Sigmoid colon (tissue), 7 donors: Measurements from ENCODE around the gene PPP1R26. TPM values are rescaled to one million over a fixed set of nuclear protein-coding genes. Genes with fewer than 3 reads are reported as not detected.
"Not testable (repeated sequence)": the region's sequence is repeated elsewhere in the genome, so short reads cannot be mapped to it uniquely, and the experiment has no call there.

Experiments
- DNase-seq: peaks from one replicate; pipeline ENCODE4 v3.0.0-alpha.2; 2019
- H3K27ac ChIP-seq, 4 donors: fragments of 200-600 bp; sonication (generic); one replicate each; pipeline ENCODE4 v1.5.1; 2016 to 2019; ENCODE audit warnings: mild to moderate bottlenecking in 1 of 4
- H3K27me3 ChIP-seq, 3 donors: fragments of 200-600 bp; sonication (generic); one replicate each; pipeline ENCODE4 v1.5.1; 2019; ENCODE audit warnings: mild to moderate bottlenecking in 1 of 3
- H3K36me3 ChIP-seq, 4 donors: fragments of 200-600 bp; sonication (generic); one replicate each; pipeline ENCODE4 v1.5.1; 2016 to 2019
- H3K4me1 ChIP-seq, 4 donors: fragments of 200-600 bp; sonication (generic); one replicate each; pipeline ENCODE4 v1.5.1; 2017 to 2019
- H3K4me3 ChIP-seq, 4 donors: fragments of 200-600 bp; sonication (generic); one replicate each; pipeline ENCODE4 v1.5.1; 2017 to 2019; ENCODE audit warnings: mild to moderate bottlenecking in 2 of 4, moderate library complexity in 1 of 4
- H3K9me3 ChIP-seq, 4 donors: fragments of 200-600 bp in 3 of 4; sonication (generic) in 3 of 4; one replicate each; pipeline versions ENCODE4 v1.5.1 to v1.6.1; 2013 to 2019
- EP300 ChIP-seq, 4 donors: sonication (generic); formaldehyde crosslinking; IDR thresholded peaks; one replicate each; pipeline ENCODE4 v1.6.1; 2017; ENCODE audit warnings: antibody characterized with exemption in 4 of 4
- POLR2A ChIP-seq, 2 donors: fragments of 450-650 bp; IDR thresholded peaks; one replicate each; pipeline ENCODE4 v1.6.1; 2016; ENCODE audit warnings: antibody characterized with exemption in 2 of 2, mild to moderate bottlenecking in 2 of 2, moderate library complexity in 2 of 2
- POLR2AphosphoS5 ChIP-seq, 4 donors: sonication (generic); formaldehyde crosslinking; IDR thresholded peaks; one replicate each; pipeline ENCODE4 v1.6.1; 2017; ENCODE audit warnings: antibody characterized with exemption in 4 of 4
- WGBS, 2 donors: extraction: QIAGEN DNeasy Blood & Tissue Kit; methylation state at CpG; one replicate each; pipeline ENCODE4 v1.1.7; 2013; 5-methylcytosine and 5-hydroxymethylcytosine counted together
- intact Hi-C: fragments of 100-400 bp; cut with DNase I; formaldehyde crosslinking; loops from one replicate; pipeline ENCODE4 v1.15.1; 2023
- polyA plus RNA-seq, 3 donors: library from polyadenylated mRNA; stranded (reverse); fragments of 200-250 nt; gene quantifications; one replicate each; pipeline ENCODE4 v1.2.3, GENCODE V29; 2013
- total RNA-seq, 4 donors: library from RNA; depleted of rRNA; stranded (reverse); fragments of >200 nt; gene quantifications; one replicate each; pipeline ENCODE4 v1.1.0, GENCODE V29; 2016
- TF ChIP-seq, protein P1 (sequence below), 4 experiments: fragments of 450-650 bp in 3 of 4; fragments of 200-600 bp in 1 of 4; IDR thresholded peaks; one replicate each; pipeline ENCODE4 v1.5.1; 2016 to 2019; ENCODE audit warnings: antibody characterized with exemption in 4 of 4, mild to moderate bottlenecking in 3 of 4, moderate library complexity in 2 of 4
- donor health status: healthy with polysubstance abuse.
- donor health status: Bipolar disorder and iron deficiency.
- donor health status: healthy.

The PPP1R26 gene
- total and polyA plus RNA-seq, 7 donors = 4.8 to 12.7 (median 9.5) TPM

DNA sequence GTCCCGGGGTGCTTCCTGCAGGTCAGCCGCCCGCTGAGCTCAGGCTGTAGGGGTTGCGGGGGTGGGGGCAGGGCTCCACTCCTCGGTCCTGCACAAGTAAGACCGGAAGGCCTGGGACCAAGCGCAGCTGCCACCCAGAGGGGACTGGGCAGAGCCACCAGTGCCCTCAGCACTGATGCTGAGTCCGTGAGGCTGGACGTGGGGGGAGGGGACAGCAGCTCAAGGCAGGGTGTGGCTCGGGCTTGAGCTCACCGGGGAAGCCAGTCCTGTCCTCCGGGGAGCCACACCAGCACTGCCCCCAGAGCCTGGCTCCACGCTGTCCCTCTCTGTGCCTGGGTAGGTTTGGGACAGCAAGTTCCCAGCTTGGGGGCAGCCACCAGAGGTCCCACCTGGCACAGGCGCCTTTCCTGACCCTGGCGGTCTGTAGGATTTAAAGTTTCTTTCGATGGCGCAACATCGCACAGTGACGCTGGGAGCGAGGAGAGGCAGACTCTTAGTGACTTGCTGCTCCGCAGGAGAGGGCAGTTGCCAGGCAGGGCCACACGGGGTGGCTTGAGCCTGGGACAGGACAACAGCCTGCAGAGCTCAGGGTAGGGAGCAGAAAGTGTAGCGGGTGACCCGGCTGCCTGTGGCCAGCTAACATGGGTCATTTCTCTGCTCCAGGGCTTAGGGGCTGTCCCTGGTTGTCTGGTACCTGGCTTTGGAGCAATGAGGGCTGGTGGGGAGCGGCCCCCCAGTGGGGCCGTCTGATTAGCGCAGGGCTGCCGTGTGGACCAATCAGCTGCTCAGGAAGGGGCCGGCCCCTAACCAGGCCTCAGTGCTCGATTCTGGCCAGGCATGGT lies 47.4 kb downstream of the PPP1R26 start:
- Histone ChIP-seq H3K9me3 (no peaks in the 10 kb centered on the region), H3K27ac (no peak overlapping the region), H3K27me3 (peaks cover 5 to 72% (median 23%) of the 10 kb centered on the region in 3 donors), H3K4me1 (no peaks in the 10 kb centered on the region), H3K36me3 (no peaks in the 10 kb centered on the region), H3K4me3 (no peak overlapping the region)
- intact Hi-C loops = no loop called here
- TF ChIP-seq, protein P1, sequence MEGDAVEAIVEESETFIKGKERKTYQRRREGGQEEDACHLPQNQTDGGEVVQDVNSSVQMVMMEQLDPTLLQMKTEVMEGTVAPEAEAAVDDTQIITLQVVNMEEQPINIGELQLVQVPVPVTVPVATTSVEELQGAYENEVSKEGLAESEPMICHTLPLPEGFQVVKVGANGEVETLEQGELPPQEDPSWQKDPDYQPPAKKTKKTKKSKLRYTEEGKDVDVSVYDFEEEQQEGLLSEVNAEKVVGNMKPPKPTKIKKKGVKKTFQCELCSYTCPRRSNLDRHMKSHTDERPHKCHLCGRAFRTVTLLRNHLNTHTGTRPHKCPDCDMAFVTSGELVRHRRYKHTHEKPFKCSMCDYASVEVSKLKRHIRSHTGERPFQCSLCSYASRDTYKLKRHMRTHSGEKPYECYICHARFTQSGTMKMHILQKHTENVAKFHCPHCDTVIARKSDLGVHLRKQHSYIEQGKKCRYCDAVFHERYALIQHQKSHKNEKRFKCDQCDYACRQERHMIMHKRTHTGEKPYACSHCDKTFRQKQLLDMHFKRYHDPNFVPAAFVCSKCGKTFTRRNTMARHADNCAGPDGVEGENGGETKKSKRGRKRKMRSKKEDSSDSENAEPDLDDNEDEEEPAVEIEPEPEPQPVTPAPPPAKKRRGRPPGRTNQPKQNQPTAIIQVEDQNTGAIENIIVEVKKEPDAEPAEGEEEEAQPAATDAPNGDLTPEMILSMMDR (IDR thresholded peaks at IDR 0.05) = no peak
- TF ChIP-seq EP300 (IDR thresholded peaks at IDR 0.05) (no peak), POLR2A (IDR thresholded peaks at IDR 0.05) (no peak), POLR2AphosphoS5 (IDR thresholded peaks at IDR 0.05) (no peak)
- WGBS, 2 donors = 61 to 71% methylated on average over 30 of the region's 30 CpGs
- DNase-seq = peak; percentile 53

DNA sequence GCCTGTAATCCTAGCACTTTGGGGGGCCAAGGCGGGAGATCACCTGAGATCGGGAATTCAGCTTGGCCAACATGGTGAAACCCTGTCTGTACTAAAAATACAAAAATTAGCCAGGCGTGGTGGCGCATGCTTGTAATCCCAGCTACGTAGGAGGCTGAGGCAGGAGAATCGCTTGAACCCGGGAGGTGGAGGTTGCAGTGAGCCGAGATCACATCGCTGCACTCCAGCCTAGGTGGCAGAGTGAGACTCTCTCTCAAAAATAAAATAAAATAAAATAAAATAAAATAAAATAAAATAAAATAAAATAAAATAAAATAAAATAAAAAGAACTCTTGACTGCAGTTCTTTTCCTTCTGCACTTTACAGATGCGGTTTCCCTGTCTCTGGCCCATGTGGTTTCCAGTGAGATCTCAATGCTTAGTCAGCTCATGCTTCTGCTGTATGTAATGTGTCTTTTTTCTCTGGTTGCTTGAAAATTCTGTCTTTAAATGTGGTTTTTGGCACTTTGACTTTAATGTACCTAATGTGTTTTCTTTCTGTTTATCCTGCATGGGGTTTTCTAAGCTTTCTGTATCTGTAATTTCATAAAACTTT lies 49.4 kb downstream of the PPP1R26 start:
- intact Hi-C loops, H3K36me3 ChIP-seq, H3K9me3 ChIP-seq, H3K27ac ChIP-seq, H3K4me1 ChIP-seq, H3K4me3 ChIP-seq: not testable (repeated sequence)
- peak; percentile 2 for DNase-seq
- peaks cover 5 to 53% (median 8%) of the 10 kb centered on the region in 3 donors for H3K27me3 ChIP-seq
- 94 to 96% methylated on average over 10 of the region's 10 CpGs for WGBS, 2 donors

DNA sequence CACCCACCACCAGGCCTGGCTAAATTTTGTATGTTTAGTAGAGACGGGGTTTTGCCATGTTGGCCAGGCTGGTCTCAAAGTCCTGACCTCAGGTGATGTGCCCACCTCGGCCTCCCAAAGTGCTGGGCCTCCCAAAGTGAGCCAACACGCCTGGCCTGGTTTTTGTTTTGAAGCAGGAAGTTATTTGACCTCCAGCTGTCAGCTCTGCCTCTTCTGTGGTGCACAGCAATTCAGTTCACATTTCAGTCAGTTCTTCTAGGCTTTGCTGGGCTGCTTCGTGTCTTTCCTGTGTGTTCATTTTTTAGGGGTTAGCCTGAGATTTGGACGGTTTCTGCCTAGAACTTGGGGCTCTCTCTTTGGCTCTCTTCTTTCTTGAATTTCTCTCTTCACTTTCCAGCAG lies 50.6 kb downstream of the PPP1R26 start:
- intact Hi-C loops = no loop called here

DNA sequence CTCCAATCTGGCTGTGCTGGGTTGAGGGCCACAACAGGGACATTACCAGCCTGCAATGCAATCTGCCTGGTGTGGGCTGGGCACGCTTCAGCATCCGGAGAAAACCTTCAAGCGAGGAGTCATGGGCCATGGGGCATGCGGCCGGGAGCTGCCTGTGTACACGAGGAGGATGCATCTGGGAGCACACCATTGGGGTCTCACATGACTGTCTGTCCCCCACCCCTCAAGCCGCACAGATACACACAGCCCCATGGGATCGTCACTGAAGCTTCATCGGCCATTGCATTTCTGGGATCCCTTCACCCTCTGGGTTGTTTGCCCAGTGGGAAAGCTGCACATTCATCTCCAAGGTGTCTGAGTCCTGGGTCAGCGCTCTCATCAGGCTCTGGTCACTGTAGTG lies 51.5 kb downstream of the PPP1R26 start:
- Histone ChIP-seq H3K4me3 (no peak overlapping the region), H3K9me3 (no peaks in the 10 kb centered on the region), H3K4me1 (no peaks in the 10 kb centered on the region), H3K36me3 (no peaks in the 10 kb centered on the region), H3K27ac (no peak overlapping the region), H3K27me3 (peaks cover 0 to 35% (median 8%) of the 10 kb centered on the region in 3 donors)
- TF ChIP-seq POLR2AphosphoS5 (IDR thresholded peaks at IDR 0.05) (no peak), EP300 (IDR thresholded peaks at IDR 0.05) (no peak), POLR2A (IDR thresholded peaks at IDR 0.05) (no peak)
- TF ChIP-seq, protein P1 (IDR thresholded peaks at IDR 0.05) = no peak
- intact Hi-C loops = no loop called here
- 91 to 93% methylated on average over 10 of the region's 10 CpGs for WGBS, 2 donors
- DNase-seq = peak; percentile 50

More for the DNA sequence above, 50.6 kb downstream of the PPP1R26 start:
- H3K27ac ChIP-seq = no peak overlapping the region
- H3K36me3 ChIP-seq = no peaks in the 10 kb centered on the region
- peak; percentile 20 for DNase-seq
- TF ChIP-seq EP300 (IDR thresholded peaks at IDR 0.05) = no peak
- peaks cover 1 to 44% (median 8%) of the 10 kb centered on the region in 3 donors for H3K27me3 ChIP-seq
- no peak overlapping the region for H3K4me3 ChIP-seq
- WGBS, 2 donors = 69 to 80% methylated on average over 5 of the region's 5 CpGs
- H3K4me1 ChIP-seq = no peaks in the 10 kb centered on the region
- no peaks in the 10 kb centered on the region for H3K9me3 ChIP-seq

DNA sequence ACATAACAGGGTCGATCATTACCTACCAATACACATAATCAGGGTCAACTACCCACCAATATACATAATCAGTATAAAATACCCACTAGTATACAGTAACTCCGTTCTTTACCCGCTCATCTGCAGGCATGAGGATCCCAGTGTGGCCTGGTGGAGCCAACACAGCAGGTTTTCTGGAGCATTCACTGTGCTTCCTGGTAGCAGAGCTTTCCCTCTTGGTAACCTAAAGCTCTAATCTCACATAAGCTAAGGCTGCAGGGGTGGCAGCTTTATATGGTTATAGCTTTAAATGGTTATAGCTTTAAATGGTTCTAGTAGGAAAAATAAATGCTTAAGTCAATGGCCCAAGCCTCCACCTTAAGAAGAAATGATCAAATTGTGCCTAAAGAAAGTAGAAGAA lies 53.5 kb downstream of the PPP1R26 start:
- H3K27me3 ChIP-seq = peaks cover 0 to 21% (median 0%) of the 10 kb centered on the region in 3 donors
- intact Hi-C loops = no loop called here
- no peaks in the 10 kb centered on the region for H3K36me3 ChIP-seq
- H3K4me1 ChIP-seq = no peaks in the 10 kb centered on the region
- TF ChIP-seq POLR2AphosphoS5 (IDR thresholded peaks at IDR 0.05) = no peak
- TF ChIP-seq, protein P1 (IDR thresholded peaks at IDR 0.05) = no peak
- TF ChIP-seq POLR2A (IDR thresholded peaks at IDR 0.05) = no peak
- TF ChIP-seq EP300 (IDR thresholded peaks at IDR 0.05) = no peak
- no peak overlapping the region for H3K4me3 ChIP-seq
- DNase-seq = peak; percentile 14
- H3K27ac ChIP-seq = no peak overlapping the region
- WGBS, 2 donors = 86% methylated on average over 3 of the region's 3 CpGs
- H3K9me3 ChIP-seq = no peaks in the 10 kb centered on the region
